Prostate gland (tissue), 2 donors: ENCODE measurements around the gene HSDL1. TPM values are rescaled to one million over a fixed set of nuclear protein-coding genes. Genes with fewer than 3 reads are reported as not detected.

Source experiments
- DNase-seq: peaks from one replicate; pipeline ENCODE4 v3.0.0-alpha.2; 2019; ENCODE audit warnings: low spot score
- H3K27ac ChIP-seq, 2 donors: fragments of 200-600 bp; sonication (generic); 2 replicates each; pipeline ENCODE4 v1.5.1; 2017 to 2019
- H3K27me3 ChIP-seq: fragments of 200-600 bp; sonication (generic); replicated peaks from 2 replicates; pipeline ENCODE4 v1.5.1; 2019; ENCODE audit not compliant: insufficient read depth
- H3K36me3 ChIP-seq, 2 donors: fragments of 200-600 bp; sonication (generic); 1 replicate in 1 of 2; 2 replicates in 1 of 2; pipeline versions ENCODE4 v1.5.1 to v1.8.1; 2017 to 2019
- H3K4me1 ChIP-seq: fragments of 200-600 bp; sonication (generic); replicated peaks from 2 replicates; pipeline ENCODE4 v1.5.1; 2019
- H3K4me3 ChIP-seq, 2 donors: fragments of 200-600 bp; sonication (generic); 2 replicates each; pipeline ENCODE4 v1.5.1; 2017 to 2019
- H3K9me3 ChIP-seq: fragments of 200-600 bp; sonication (generic); 2 replicates; pipeline ENCODE4 v1.5.1; 2017
- POLR2A ChIP-seq: fragments of 450-650 bp; IDR thresholded peaks from one replicate; pipeline ENCODE4 v1.6.1; 2016; ENCODE audit warnings: antibody characterized with exemption, mild to moderate bottlenecking
- POLR2AphosphoS5 ChIP-seq: sonication (generic); formaldehyde crosslinking; IDR thresholded peaks from one replicate; pipeline ENCODE4 v1.6.1; 2017; ENCODE audit warnings: antibody characterized with exemption
- WGBS: methylation state at CpG from one replicate; pipeline ENCODE4 v1.1.5; 2018; 5-methylcytosine and 5-hydroxymethylcytosine counted together
- intact Hi-C: fragments of 100-400 bp; cut with DNase I; formaldehyde crosslinking; loops from one replicate; pipeline ENCODE4 v1.14.2; 2022
- total RNA-seq, 2 donors: library from RNA; depleted of rRNA; stranded (reverse); fragments of >200 nt; gene quantifications; one replicate each; pipeline ENCODE4 v1.1.0, GENCODE V29; 2016
- TF ChIP-seq, protein P1 (sequence below), 4 experiments: fragments of 200-600 bp in 2 of 4; fragments of 450-650 bp in 2 of 4; sonication (generic) in 2 of 4; IDR thresholded peaks; 1 replicate in 3 of 4; 2 replicates in 1 of 4; pipeline ENCODE4 v1.5.1; 2016 to 2019; ENCODE audit warnings: antibody characterized with exemption in 4 of 4, mild to moderate bottlenecking in 2 of 4, moderate library complexity in 2 of 4

Gene HSDL1
- total RNA-seq, 2 donors from 2014 or later = 12.0 to 17.3 TPM

GRCh38 chr16:84110527-84110926 is 34.5 kb downstream of the HSDL1 start:
- TF ChIP-seq, protein P1, sequence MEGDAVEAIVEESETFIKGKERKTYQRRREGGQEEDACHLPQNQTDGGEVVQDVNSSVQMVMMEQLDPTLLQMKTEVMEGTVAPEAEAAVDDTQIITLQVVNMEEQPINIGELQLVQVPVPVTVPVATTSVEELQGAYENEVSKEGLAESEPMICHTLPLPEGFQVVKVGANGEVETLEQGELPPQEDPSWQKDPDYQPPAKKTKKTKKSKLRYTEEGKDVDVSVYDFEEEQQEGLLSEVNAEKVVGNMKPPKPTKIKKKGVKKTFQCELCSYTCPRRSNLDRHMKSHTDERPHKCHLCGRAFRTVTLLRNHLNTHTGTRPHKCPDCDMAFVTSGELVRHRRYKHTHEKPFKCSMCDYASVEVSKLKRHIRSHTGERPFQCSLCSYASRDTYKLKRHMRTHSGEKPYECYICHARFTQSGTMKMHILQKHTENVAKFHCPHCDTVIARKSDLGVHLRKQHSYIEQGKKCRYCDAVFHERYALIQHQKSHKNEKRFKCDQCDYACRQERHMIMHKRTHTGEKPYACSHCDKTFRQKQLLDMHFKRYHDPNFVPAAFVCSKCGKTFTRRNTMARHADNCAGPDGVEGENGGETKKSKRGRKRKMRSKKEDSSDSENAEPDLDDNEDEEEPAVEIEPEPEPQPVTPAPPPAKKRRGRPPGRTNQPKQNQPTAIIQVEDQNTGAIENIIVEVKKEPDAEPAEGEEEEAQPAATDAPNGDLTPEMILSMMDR (IDR thresholded peaks at IDR 0.05) = no peak
- no peak for TF ChIP-seq POLR2AphosphoS5
- no peak for TF ChIP-seq POLR2A
- H3K4me1 ChIP-seq = peaks cover 2% of the 10 kb centered on the region
- no peak for DNase-seq

DNA sequence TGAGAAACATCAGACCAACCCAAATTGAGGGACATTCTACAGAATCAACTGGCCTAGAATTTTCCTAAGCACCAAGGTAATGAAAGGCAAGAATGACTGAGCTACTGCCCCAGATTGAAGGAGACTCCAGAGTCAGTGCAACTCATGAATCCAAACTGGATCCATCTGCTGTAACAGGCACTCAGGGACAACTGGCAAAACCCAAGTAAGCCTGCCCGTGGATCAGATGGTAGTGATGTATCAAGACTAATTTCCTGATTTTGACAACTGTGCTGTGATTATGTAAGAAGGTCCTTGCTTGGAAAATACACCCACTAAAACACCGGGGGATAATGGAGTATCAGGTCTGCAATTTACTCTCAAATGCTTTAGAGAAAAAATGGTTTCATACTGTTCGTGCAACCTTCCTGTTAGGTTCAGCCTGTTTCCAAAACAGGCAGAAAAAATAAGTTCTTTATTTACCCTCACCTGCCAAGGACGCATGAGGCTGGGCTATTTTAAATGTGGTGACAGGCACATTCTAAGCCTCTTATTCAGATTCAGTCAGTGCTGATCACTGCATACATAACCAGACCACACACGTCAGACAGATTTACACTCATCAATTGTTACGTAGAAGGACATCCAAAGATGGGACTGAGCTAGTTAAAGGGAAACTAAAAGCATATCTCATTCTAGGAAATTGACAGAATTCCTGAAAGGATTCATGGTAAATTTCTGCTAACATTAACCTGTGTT is 35.2 kb downstream of the HSDL1 start:
- Histone ChIP-seq H3K4me1 (no peaks in the 10 kb centered on the region), H3K9me3 (no peaks in the 10 kb centered on the region), H3K27me3 (no peaks in the 10 kb centered on the region), H3K36me3 (no peaks in the 10 kb centered on the region), H3K27ac (no peak overlapping the region), H3K4me3 (no peak overlapping the region)
- 57% methylated on average over 6 of the region's 6 CpGs for WGBS
- intact Hi-C loops = no loop called here
- no peak for TF ChIP-seq POLR2A
- TF ChIP-seq POLR2AphosphoS5 = no peak
- TF ChIP-seq, protein P1 (IDR thresholded peaks at IDR 0.05) = no peak
- no peak for DNase-seq

More at GRCh38 chr16:84110527-84110926, 34.5 kb downstream of the HSDL1 start:
- Histone ChIP-seq H3K9me3 (no peaks in the 10 kb centered on the region), H3K36me3 (no peaks in the 10 kb centered on the region), H3K4me3 (no peak overlapping the region), H3K27me3 (no peaks in the 10 kb centered on the region), H3K27ac (no peak overlapping the region)
- WGBS = 86% methylated on average over 3 of the region's 3 CpGs
- intact Hi-C loops = no loop called here

DNA sequence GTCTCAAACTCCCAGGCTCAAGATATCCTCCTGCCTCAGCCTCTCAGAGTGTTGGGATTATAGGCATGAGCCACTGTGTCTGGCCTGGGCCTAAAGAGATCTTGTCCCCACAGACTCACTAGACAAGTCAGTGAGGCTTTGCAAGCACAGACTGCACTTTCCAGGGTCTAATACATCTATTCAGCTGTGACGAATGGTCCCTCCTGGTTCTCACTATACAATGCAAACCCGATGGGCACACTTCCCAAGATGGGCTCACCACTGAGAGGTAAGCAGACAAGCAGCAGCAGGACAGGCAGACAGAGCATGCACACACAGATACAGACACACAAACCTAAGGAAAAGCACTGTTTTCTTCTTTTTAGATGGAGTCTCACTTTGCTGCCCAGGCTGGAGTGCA is 37.1 kb downstream of the HSDL1 start:
- WGBS = 55% methylated on average over 2 of the region's 2 CpGs
- TF ChIP-seq POLR2A (no peak), POLR2AphosphoS5 (no peak)
- TF ChIP-seq, protein P1 (IDR thresholded peaks at IDR 0.05) = no peak
- DNase-seq = no peak
- intact Hi-C loops = no loop called here
- Histone ChIP-seq H3K4me3 (no peak overlapping the region), H3K27ac (no peak overlapping the region), H3K4me1 (no peaks in the 10 kb centered on the region), H3K27me3 (no peaks in the 10 kb centered on the region), H3K9me3 (no peaks in the 10 kb centered on the region), H3K36me3 (no peaks in the 10 kb centered on the region)

DNA sequence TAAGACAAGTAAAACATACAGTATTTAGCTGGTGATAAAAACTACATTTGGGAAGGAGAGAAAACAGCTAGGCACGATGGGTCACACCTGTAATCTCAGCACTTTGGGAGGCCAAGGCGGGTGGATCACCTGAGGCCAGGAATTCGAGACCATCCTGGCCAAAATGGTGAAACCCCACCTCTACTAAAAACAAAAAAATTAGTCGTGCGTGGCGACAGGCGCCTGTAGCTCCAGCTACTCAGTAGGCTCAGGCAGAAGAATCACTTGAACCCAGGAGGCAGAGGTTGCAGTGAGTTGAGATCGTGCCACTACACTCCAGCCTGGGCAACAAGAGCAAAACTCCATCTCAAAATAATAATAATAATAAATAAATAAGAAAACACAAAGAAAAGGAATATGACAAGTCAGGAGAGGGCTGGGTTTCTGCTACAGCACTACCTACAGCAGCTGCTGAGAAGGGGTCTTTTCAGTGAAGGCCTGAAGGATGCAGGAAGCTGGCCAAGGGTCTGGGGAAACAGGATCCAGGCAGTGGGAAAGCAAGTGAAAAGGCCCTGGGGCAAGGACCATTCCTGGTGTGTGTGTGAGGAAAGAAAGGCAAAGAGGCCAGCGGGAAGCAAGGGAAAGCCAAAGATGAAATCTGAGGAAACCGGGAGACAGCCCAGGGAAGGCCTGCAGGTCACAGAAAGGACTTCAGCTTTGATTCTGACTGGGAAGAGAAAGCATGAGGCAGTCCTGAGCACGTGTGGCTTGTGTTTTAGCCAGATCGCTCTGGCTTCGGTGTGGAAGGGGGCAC is 38.8 kb downstream of the HSDL1 start:
- TF ChIP-seq POLR2A (no peak), POLR2AphosphoS5 (no peak)
- TF ChIP-seq, protein P1 (IDR thresholded peaks at IDR 0.05) = no peak
- H3K27ac ChIP-seq = no peak overlapping the region
- H3K36me3 ChIP-seq = no peaks in the 10 kb centered on the region
- no peaks in the 10 kb centered on the region for H3K4me1 ChIP-seq
- no peaks in the 10 kb centered on the region for H3K27me3 ChIP-seq
- no peak overlapping the region for H3K4me3 ChIP-seq
- H3K9me3 ChIP-seq = no peaks in the 10 kb centered on the region
- no peak for DNase-seq
- 81% methylated on average over 13 of the region's 13 CpGs for WGBS
- intact Hi-C loops = no loop called here
